Calu3 (cell line): ENCODE results near the gene DNAJA2. TPM values are rescaled to one million over a fixed set of nuclear protein-coding genes. Genes with fewer than 3 reads are reported as not detected.
A peak's percentile ranks its signal among the peaks of the same experiment; 100 is the strongest.

ENCODE experiments used
- BruUV-seq: library from RNA; stranded (reverse); fragments of 400-500 nt; replicated peaks from 2 replicates; lab custom pipeline; 2021; lab: Mats Ljungman, UMichigan
- CTCF ChIA-PET: fragments of 300-600 bp; sonication (Branson Sonifier 250); formaldehyde crosslinking; loops from one replicate; lab custom pipeline; 2022; ENCODE audit warnings: antibody characterized with exemption; lab: Charles Lee
- DNase-seq: peaks from one replicate; pipeline ENCODE4 v3.0.0; 2022
- H3K27ac Mint-ChIP-seq: one replicate; pipeline ENCODE4 v1.8.0; 2022; ENCODE audit warnings: mixed read lengths; ENCODE audit not compliant: unreplicated experiment
- H3K27me3 Mint-ChIP-seq: one replicate; pipeline ENCODE4 v1.8.0; 2022; ENCODE audit warnings: mixed read lengths; ENCODE audit not compliant: unreplicated experiment
- H3K36me3 Mint-ChIP-seq: one replicate; pipeline ENCODE4 v1.8.0; 2022; ENCODE audit warnings: mild to moderate bottlenecking, moderate library complexity, mixed read lengths; ENCODE audit not compliant: insufficient read depth, unreplicated experiment
- H3K4me1 Mint-ChIP-seq: one replicate; pipeline ENCODE4 v1.8.0; 2022; ENCODE audit warnings: mild to moderate bottlenecking, low read depth, mixed read lengths; ENCODE audit not compliant: unreplicated experiment
- H3K4me3 Mint-ChIP-seq: one replicate; pipeline ENCODE4 v1.8.0; 2022; ENCODE audit warnings: mild to moderate bottlenecking, low read depth, moderate library complexity, mixed read lengths; ENCODE audit not compliant: unreplicated experiment
- H3K9me3 Mint-ChIP-seq: one replicate; pipeline ENCODE4 v1.8.0; 2022; ENCODE audit warnings: low read depth, mixed read lengths; ENCODE audit not compliant: unreplicated experiment
- CTCF ChIP-seq: fragments of 200-600 bp; IDR thresholded peaks from one replicate; pipeline ENCODE4 v1.8.0; 2022; ENCODE audit warnings: antibody characterized with exemption; ENCODE audit not compliant: unreplicated experiment
- intact Hi-C: fragments of 100-400 bp; cut with micrococcal nuclease; formaldehyde crosslinking; loops from one replicate; pipeline ENCODE4 v1.10.0; 2022; ENCODE audit not compliant: unreplicated experiment
- total RNA-seq: library from RNA; stranded (reverse); gene quantifications from 2 replicates; pipeline ENCODE4 v1.2.3, GENCODE V29; 2022

Gene DNAJA2
- total RNA-seq, 1 experiment from 2014 or later, result 76.8 TPM

GRCh38 chr16:46928811-46929210 lies 44.7 kb downstream of the DNAJA2 start:
- BruUV-seq, result no TSS peak
- intact Hi-C loops, result loop anchor here (2.0 kb wide), 1 partner anchor 74 kb away; no protein-coding TSS in a partner anchor
- no peak for DNase-seq
- Mint-ChIP-seq H3K4me1 (no peaks in the 10 kb centered on the region), H3K4me3 (no peak overlapping the region), H3K27ac (peak overlapping the region; percentile 33), H3K9me3 (no peaks in the 10 kb centered on the region), H3K36me3 (peaks cover 91% of the 10 kb centered on the region), H3K27me3 (no peaks in the 10 kb centered on the region)
- CTCF ChIA-PET, result interaction anchor here (1.2 kb wide), 1 partner anchor 75 kb away, joined by 4 read pairs; no protein-coding TSS in a partner anchor
- no peak for TF ChIP-seq CTCF

GRCh38 chr16:46927273-46927672 lies 46.2 kb downstream of the DNAJA2 start:
- H3K4me1 Mint-ChIP-seq, result no peaks in the 10 kb centered on the region
- intact Hi-C loops, result no loop called here
- BruUV-seq, result no TSS peak
- H3K27me3 Mint-ChIP-seq, result no peaks in the 10 kb centered on the region
- H3K27ac Mint-ChIP-seq, result no peak overlapping the region
- no peaks in the 10 kb centered on the region for H3K9me3 Mint-ChIP-seq
- no peak for DNase-seq
- CTCF ChIA-PET, result no interaction called here
- TF ChIP-seq CTCF, result no peak
- H3K4me3 Mint-ChIP-seq, result no peak overlapping the region
- H3K36me3 Mint-ChIP-seq, result peaks cover 92% of the 10 kb centered on the region

GRCh38 chr16:46926470-46927225 lies 46.8 kb downstream of the DNAJA2 start:
- CTCF ChIA-PET, result no interaction called here
- H3K9me3 Mint-ChIP-seq, result no peaks in the 10 kb centered on the region
- H3K36me3 Mint-ChIP-seq, result peaks cover 92% of the 10 kb centered on the region
- intact Hi-C loops, result no loop called here
- H3K27ac Mint-ChIP-seq, result no peak overlapping the region
- DNase-seq, result no peak
- no TSS peak for BruUV-seq
- no peaks in the 10 kb centered on the region for H3K27me3 Mint-ChIP-seq
- no peak for TF ChIP-seq CTCF
- no peak overlapping the region for H3K4me3 Mint-ChIP-seq
- no peaks in the 10 kb centered on the region for H3K4me1 Mint-ChIP-seq

GRCh38 chr16:46924402-46924801 lies 49.1 kb downstream of the DNAJA2 start:
- Mint-ChIP-seq H3K9me3 (no peaks in the 10 kb centered on the region), H3K27ac (no peak overlapping the region), H3K36me3 (peaks cover 94% of the 10 kb centered on the region), H3K27me3 (no peaks in the 10 kb centered on the region), H3K4me1 (peaks cover 18% of the 10 kb centered on the region), H3K4me3 (no peak overlapping the region)
- intact Hi-C loops, result no loop called here
- CTCF ChIA-PET, result no interaction called here
- no TSS peak for BruUV-seq
- no peak for TF ChIP-seq CTCF
- no peak for DNase-seq
